H1 (cell line): ENCODE data around the gene AMBN. TPM values are rescaled to one million over a fixed set of nuclear protein-coding genes. Genes with fewer than 3 reads are reported as not detected.

Experiments
- polyA plus RNA-seq, 7 experiments: library from polyadenylated mRNA; depleted of rRNA in 3 of 7; stranded (reverse) in 5 of 7; unstranded in 2 of 7; fragments of >200 nt in 5 of 7; fragments of 200-250 nt in 2 of 7; gene quantifications; 1 replicate in 5 of 7; 2 replicates in 1 of 7; 4 replicates in 1 of 7; pipeline versions ENCODE4 v1.2.1 to v1.2.3, GENCODE V29; 2011 to 2013; ENCODE audit warnings: missing spikeins in 2 of 7, mixed read lengths in 2 of 7
- total RNA-seq: library from RNA; stranded (reverse); fragmentation: NEBNext Ultra II Directional; extraction: Animal tissue kit (Norgen Biotek cat#: 25700); gene quantifications from 2 replicates; pipeline ENCODE4 v1.2.1, GENCODE V29; 2021
- TF ChIP-seq, protein P1 (sequence below): fragments of 300-600 bp; sonication (generic); IDR thresholded peaks from 2 replicates; pipeline ENCODE4 v1.7.1; 2012; ENCODE audit warnings: low read length, moderate library complexity, mild to moderate bottlenecking, inconsistent platforms; ENCODE audit not compliant: insufficient replicate concordance

Gene AMBN
- total and polyA plus RNA-seq, 2 of the 8 experiments (the other 6 are each of a cell fraction or from before 2014, with no cell fraction given), result not detected

DNA sequence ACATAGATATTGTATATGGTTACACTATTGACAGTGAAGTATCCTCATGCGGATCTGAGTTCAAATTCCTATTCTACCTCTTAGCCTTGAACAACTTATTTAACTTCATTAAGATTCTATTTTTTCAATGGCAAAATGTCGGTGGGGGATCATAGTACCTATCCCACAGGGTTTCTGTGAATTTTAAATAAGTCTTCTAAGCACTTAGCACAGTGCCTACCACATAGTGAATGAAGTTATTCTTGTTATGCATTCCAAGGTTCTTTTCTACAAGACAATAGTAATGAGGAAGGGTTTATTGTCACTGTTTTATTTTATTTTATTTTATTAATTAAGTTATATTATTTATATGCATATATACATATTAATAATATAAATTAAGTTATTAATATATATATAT lies 27.7 kb downstream of the AMBN start (continued):
- TF ChIP-seq, protein P1, sequence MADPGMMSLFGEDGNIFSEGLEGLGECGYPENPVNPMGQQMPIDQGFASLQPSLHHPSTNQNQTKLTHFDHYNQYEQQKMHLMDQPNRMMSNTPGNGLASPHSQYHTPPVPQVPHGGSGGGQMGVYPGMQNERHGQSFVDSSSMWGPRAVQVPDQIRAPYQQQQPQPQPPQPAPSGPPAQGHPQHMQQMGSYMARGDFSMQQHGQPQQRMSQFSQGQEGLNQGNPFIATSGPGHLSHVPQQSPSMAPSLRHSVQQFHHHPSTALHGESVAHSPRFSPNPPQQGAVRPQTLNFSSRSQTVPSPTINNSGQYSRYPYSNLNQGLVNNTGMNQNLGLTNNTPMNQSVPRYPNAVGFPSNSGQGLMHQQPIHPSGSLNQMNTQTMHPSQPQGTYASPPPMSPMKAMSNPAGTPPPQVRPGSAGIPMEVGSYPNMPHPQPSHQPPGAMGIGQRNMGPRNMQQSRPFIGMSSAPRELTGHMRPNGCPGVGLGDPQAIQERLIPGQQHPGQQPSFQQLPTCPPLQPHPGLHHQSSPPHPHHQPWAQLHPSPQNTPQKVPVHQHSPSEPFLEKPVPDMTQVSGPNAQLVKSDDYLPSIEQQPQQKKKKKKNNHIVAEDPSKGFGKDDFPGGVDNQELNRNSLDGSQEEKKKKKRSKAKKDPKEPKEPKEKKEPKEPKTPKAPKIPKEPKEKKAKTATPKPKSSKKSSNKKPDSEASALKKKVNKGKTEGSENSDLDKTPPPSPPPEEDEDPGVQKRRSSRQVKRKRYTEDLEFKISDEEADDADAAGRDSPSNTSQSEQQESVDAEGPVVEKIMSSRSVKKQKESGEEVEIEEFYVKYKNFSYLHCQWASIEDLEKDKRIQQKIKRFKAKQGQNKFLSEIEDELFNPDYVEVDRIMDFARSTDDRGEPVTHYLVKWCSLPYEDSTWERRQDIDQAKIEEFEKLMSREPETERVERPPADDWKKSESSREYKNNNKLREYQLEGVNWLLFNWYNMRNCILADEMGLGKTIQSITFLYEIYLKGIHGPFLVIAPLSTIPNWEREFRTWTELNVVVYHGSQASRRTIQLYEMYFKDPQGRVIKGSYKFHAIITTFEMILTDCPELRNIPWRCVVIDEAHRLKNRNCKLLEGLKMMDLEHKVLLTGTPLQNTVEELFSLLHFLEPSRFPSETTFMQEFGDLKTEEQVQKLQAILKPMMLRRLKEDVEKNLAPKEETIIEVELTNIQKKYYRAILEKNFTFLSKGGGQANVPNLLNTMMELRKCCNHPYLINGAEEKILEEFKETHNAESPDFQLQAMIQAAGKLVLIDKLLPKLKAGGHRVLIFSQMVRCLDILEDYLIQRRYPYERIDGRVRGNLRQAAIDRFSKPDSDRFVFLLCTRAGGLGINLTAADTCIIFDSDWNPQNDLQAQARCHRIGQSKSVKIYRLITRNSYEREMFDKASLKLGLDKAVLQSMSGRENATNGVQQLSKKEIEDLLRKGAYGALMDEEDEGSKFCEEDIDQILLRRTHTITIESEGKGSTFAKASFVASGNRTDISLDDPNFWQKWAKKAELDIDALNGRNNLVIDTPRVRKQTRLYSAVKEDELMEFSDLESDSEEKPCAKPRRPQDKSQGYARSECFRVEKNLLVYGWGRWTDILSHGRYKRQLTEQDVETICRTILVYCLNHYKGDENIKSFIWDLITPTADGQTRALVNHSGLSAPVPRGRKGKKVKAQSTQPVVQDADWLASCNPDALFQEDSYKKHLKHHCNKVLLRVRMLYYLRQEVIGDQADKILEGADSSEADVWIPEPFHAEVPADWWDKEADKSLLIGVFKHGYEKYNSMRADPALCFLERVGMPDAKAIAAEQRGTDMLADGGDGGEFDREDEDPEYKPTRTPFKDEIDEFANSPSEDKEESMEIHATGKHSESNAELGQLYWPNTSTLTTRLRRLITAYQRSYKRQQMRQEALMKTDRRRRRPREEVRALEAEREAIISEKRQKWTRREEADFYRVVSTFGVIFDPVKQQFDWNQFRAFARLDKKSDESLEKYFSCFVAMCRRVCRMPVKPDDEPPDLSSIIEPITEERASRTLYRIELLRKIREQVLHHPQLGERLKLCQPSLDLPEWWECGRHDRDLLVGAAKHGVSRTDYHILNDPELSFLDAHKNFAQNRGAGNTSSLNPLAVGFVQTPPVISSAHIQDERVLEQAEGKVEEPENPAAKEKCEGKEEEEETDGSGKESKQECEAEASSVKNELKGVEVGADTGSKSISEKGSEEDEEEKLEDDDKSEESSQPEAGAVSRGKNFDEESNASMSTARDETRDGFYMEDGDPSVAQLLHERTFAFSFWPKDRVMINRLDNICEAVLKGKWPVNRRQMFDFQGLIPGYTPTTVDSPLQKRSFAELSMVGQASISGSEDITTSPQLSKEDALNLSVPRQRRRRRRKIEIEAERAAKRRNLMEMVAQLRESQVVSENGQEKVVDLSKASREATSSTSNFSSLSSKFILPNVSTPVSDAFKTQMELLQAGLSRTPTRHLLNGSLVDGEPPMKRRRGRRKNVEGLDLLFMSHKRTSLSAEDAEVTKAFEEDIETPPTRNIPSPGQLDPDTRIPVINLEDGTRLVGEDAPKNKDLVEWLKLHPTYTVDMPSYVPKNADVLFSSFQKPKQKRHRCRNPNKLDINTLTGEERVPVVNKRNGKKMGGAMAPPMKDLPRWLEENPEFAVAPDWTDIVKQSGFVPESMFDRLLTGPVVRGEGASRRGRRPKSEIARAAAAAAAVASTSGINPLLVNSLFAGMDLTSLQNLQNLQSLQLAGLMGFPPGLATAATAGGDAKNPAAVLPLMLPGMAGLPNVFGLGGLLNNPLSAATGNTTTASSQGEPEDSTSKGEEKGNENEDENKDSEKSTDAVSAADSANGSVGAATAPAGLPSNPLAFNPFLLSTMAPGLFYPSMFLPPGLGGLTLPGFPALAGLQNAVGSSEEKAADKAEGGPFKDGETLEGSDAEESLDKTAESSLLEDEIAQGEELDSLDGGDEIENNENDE, result no peak
- TF ChIP-seq, all 59 proteins: peak for 0
